ENCODE measurements around the gene PSME2.
A peak's percentile ranks its signal among the peaks of the same experiment; 100 is the strongest.

PSME2 gene

GRCh38 chr14:24123424-24124417, 22.7 kb downstream of the PSME2 start:
- no peaks in the 10 kb centered on the region for H3K9me3 Mint-ChIP-seq (ENCODE audit: low read depth)
- H3K4me1 Mint-ChIP-seq (ENCODE audit: low read depth) = peaks cover 2% of the 10 kb centered on the region
- no peak overlapping the region for H3K4me3 Mint-ChIP-seq
- no peaks in the 10 kb centered on the region for H3K27me3 Mint-ChIP-seq
- H3K36me3 Mint-ChIP-seq = no peaks in the 10 kb centered on the region
- H3K27ac Mint-ChIP-seq = peak overlapping the region; percentile 11

DNA sequence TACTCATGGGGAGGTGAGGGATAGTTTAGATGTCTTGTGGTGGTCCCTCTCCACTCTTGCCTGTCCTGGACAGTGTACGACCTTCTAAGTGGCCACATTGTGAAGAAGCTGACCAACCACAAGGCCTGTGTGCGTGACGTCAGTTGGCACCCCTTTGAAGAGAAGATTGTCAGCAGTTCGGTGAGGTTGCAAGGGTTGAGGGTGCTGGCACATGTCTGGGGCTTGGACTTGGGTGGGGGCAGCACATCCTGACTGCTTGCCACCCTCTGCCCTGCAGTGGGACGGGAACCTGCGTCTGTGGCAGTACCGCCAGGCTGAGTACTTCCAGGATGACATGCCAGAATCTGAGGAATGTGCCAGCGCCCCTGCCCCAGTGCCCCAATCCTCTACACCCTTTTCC, 23.5 kb downstream of the PSME2 start:
- H3K4me1 Mint-ChIP-seq (ENCODE audit: low read depth) = peaks cover 1% of the 10 kb centered on the region
- H3K27me3 Mint-ChIP-seq = no peaks in the 10 kb centered on the region
- no peaks in the 10 kb centered on the region for H3K9me3 Mint-ChIP-seq (ENCODE audit: low read depth)
- no peak overlapping the region for H3K4me3 Mint-ChIP-seq
- H3K27ac Mint-ChIP-seq = no peak overlapping the region
- peaks cover 3% of the 10 kb centered on the region for H3K36me3 Mint-ChIP-seq

GRCh38 chr14:24122416-24122815, 24.0 kb downstream of the PSME2 start:
- Mint-ChIP-seq H3K4me3 (no peak overlapping the region), H3K27ac (no peak overlapping the region), H3K27me3 (no peaks in the 10 kb centered on the region)

DNA sequence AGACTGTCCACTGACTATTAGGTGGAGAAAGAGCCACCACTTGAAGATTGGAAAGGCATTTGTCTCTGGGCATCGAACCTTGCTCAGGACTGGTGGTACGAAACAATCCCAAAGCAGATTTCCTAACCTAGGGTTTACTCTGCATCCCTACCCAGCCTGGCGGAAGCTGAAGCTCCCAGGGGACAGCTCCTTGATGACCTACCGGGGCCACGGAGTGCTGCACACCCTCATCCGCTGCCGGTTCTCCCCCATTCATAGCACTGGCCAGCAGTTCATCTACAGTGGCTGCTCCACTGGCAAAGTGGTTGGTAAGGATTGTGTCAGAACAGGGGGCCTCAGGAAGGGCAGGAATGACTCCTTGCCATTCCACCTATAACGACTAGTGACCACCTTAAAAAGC, 25.2 kb downstream of the PSME2 start:
- no peak overlapping the region for H3K4me3 Mint-ChIP-seq
- H3K27me3 Mint-ChIP-seq = no peaks in the 10 kb centered on the region
- H3K36me3 Mint-ChIP-seq = peaks cover 6% of the 10 kb centered on the region
- H3K27ac Mint-ChIP-seq = no peak overlapping the region
- H3K9me3 Mint-ChIP-seq (ENCODE audit: low read depth) = no peaks in the 10 kb centered on the region
- H3K4me1 Mint-ChIP-seq (ENCODE audit: low read depth) = peaks cover 10% of the 10 kb centered on the region

More at GRCh38 chr14:24122416-24122815, 24.0 kb downstream of the PSME2 start:
- peaks cover 3% of the 10 kb centered on the region for H3K36me3 Mint-ChIP-seq
- H3K4me1 Mint-ChIP-seq (ENCODE audit: low read depth) = peaks cover 1% of the 10 kb centered on the region
- no peaks in the 10 kb centered on the region for H3K9me3 Mint-ChIP-seq (ENCODE audit: low read depth)

DNA sequence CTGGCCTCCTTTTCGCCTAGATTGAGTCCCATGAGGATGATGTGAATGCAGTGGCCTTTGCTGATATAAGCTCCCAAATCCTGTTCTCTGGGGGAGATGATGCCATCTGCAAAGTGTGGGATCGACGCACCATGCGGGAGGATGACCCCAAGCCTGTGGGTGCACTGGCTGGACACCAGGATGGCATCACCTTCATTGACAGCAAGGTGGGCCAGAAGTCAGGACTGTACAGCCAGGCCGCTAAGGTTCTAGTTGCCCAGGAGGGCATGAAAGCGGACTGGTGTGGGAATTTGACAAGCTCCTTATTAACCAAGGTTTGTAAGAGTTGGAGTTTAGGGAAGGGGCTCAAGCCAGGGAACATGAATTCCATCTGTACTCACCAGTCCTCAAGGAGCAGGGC, 26.7 kb downstream of the PSME2 start:
- Mint-ChIP-seq H3K36me3 (peaks cover 8% of the 10 kb centered on the region), H3K4me1 (ENCODE audit: low read depth) (peaks cover 22% of the 10 kb centered on the region), H3K4me3 (no peak overlapping the region), H3K9me3 (ENCODE audit: low read depth) (no peaks in the 10 kb centered on the region), H3K27ac (no peak overlapping the region), H3K27me3 (no peaks in the 10 kb centered on the region)

DNA sequence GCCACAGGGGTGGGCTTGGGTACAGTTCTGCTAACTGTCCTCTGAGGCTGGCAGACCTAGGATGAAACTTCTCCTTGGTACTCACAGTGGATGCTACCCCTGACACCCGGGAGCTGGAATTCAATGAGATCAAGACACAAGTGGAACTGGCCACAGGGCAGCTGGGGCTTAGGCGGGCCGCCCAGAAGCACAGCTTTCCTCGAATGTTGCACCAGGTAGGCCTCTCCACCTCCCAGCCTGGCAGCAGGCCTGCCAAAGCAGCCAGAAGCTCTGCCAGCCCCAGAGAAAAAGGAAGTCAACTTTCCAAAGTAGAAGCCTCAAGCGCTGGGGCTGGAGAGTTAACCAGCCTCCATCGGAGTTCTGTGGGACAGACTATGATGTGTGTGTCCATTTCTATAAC, 29.2 kb downstream of the PSME2 start:
- no peak overlapping the region for H3K4me3 Mint-ChIP-seq
- peaks cover 8% of the 10 kb centered on the region for H3K36me3 Mint-ChIP-seq
- no peak overlapping the region for H3K27ac Mint-ChIP-seq
- H3K4me1 Mint-ChIP-seq (ENCODE audit: low read depth) = peaks cover 25% of the 10 kb centered on the region
- no peaks in the 10 kb centered on the region for H3K27me3 Mint-ChIP-seq
- no peaks in the 10 kb centered on the region for H3K9me3 Mint-ChIP-seq (ENCODE audit: low read depth)

DNA sequence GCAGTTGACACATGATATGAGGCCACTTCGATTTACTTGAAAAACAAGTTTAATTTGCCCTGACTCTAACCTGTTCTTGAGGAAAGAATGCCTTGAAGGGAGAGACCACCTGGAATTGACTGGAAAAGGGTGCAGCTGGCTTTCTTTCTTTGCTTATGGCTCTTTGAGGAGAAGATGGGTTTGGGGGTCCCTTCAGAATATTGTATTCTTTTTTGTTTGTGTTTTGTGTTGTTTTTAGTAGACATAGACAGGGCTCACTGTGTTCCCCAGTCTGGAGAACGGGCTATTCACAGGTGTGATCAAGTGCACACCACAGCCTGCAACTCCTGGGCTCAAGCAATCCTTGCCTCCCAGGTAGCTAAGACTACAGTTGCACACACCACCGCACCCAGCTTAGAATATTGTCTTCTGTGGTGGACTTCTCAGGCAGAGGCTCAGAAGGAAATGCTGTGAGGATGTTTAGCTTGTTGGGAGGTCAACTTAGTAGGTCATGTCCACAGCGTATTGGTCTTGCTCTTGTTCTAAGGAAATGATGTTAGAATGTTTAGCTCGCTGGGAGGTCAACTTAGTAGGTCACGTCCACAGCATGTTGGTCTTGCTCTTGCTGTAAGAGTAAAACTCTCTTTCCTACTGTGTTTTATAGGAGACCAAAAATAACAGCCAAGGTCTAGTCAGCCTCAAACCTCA, 30.1 kb downstream of the PSME2 start:
- Mint-ChIP-seq H3K4me1 (ENCODE audit: low read depth) (peaks cover 25% of the 10 kb centered on the region), H3K36me3 (peaks cover 8% of the 10 kb centered on the region), H3K9me3 (ENCODE audit: low read depth) (no peaks in the 10 kb centered on the region), H3K4me3 (peak overlapping the region; percentile 93), H3K27ac (peak overlapping the region; percentile 55), H3K27me3 (no peaks in the 10 kb centered on the region)

DNA sequence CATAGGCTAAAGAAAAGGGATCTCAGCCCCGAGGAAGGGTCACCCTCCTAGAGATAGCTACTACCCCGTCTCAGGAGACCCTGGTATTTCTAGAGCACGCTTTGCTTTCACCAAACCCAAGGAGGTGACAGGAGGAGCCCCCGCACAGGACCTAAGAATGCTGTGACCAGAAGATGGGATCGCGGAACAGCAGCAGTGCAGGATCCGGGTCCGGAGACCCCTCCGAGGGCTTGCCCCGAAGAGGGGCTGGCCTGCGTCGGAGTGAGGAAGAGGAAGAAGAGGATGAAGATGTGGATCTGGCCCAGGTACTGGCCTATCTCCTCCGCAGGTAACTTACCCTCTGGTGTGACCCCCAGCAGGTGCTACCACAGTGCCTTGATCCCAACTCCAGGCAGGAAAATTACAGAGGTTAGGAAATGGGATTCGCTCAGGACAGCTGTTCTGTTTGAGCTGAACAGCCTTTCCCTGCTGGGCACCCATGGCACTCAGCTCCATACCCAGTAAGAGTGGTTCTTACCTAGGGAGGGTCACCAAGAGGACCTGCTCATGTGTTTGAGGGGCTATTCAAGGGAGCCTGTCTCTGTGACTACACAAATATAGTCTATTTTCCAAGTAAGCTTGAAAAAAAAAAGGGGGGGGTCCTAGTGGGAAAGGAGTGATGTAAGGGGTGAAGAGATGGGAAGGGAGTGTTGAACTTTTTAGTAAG, 30.8 kb downstream of the PSME2 start:
- Mint-ChIP-seq H3K27ac (peak overlapping the region; percentile 97), H3K4me1 (ENCODE audit: low read depth) (peaks cover 25% of the 10 kb centered on the region), H3K36me3 (peaks cover 8% of the 10 kb centered on the region), H3K27me3 (no peaks in the 10 kb centered on the region), H3K9me3 (ENCODE audit: low read depth) (no peaks in the 10 kb centered on the region), H3K4me3 (peak overlapping the region; percentile 93)

DNA sequence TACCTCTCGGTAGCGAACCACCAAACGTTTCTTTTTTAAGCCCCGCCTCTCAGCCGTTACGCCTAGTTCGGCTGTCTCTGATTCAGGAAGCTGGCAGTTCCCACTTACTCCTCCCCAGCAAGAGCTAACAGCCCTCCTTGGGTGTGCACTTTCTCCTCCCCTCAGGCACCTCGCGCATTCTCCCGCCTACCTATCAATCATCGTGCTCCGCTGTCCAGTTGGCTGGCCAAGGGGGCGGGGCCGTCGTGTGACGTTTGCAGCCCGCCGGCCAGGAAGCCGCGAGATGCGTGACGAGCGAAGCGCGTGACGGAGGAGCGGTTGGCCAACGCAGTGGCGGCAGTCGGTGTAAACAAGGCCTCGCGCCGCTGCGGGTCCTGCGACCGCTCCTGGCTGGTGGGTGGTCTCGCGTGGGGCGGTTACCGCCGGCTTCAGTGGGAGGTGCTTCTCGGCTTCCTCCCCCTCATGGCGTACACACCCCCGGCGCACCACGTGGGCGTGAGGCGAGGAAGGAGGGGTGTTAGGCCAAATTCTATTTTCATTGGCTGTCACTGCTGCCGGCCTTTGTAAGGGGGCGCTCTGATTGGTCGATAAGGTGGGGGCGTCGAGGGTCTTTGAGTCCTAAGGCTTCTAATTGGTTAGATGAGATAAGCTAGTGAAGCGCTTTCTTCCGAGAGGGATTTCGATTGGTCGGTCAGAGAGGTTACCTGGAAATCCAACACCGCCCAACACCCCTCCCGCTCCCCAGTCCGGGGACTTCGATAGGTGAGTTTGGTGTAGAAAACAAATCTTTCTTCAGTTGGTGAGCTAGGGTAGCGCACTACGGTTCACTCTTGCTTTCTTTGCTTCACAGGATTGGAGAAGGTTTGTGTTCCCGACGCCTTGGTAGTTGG, 31.6 kb downstream of the PSME2 start, which contains the start of the genes DCAF11 and NRL:
DCAF11 (plus strand) TSS at position 246 of the 890 bp plus-strand sequence. CDS start 818 bp downstream, outside the sequence.
NRL (minus strand) TSS at position 418 of the 890 bp plus-strand sequence. CDS start 32,101 bp downstream, outside the sequence.
- Mint-ChIP-seq H3K9me3 (ENCODE audit: low read depth) (no peaks in the 10 kb centered on the region), H3K27me3 (no peaks in the 10 kb centered on the region), H3K4me3 (peak within 1 kb of the TSS; percentile 93), H3K4me1 (ENCODE audit: low read depth) (peaks cover 25% of the 10 kb centered on the region), H3K27ac (peak within 1 kb of the TSS; percentile 97), H3K36me3 (peaks cover 8% of the 10 kb centered on the region)

GRCh38 chr14:24113801-24114531, 32.4 kb downstream of the PSME2 start:
- H3K9me3 Mint-ChIP-seq (ENCODE audit: low read depth) = no peaks in the 10 kb centered on the region
- H3K27ac Mint-ChIP-seq = peak overlapping the region; percentile 97
- peak overlapping the region; percentile 93 for H3K4me3 Mint-ChIP-seq
- H3K36me3 Mint-ChIP-seq = peaks cover 8% of the 10 kb centered on the region
- no peaks in the 10 kb centered on the region for H3K27me3 Mint-ChIP-seq
- peaks cover 30% of the 10 kb centered on the region for H3K4me1 Mint-ChIP-seq (ENCODE audit: low read depth)

DNA sequence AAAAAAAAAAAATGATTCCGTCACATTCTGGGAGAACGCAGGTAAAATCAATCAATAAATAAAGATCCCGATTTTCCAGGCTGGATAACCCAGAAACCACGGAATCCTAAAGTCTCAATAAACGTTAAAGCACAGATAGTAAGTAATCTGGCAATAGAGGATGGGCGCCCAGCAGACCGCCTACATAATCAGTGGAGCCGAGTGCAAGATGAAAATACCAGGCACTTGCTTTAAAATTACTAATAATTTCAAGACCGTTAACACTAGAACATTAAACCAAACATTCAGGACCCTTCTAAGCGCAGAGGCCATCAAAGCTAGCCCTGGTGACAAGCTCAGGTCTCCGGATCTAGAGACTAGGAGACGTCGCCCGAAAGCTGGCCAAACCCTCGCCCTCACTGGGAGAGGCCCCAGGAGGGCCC, 33.0 kb downstream of the PSME2 start:
- Mint-ChIP-seq H3K27me3 (no peaks in the 10 kb centered on the region), H3K36me3 (peaks cover 5% of the 10 kb centered on the region), H3K9me3 (ENCODE audit: low read depth) (no peaks in the 10 kb centered on the region), H3K4me3 (peak overlapping the region; percentile 93), H3K4me1 (ENCODE audit: low read depth) (peaks cover 36% of the 10 kb centered on the region), H3K27ac (peak overlapping the region; percentile 97)

GRCh38 chr14:24110523-24110922, 35.9 kb downstream of the PSME2 start:
- H3K27me3 Mint-ChIP-seq = no peaks in the 10 kb centered on the region
- no peak overlapping the region for H3K27ac Mint-ChIP-seq
- H3K4me1 Mint-ChIP-seq (ENCODE audit: low read depth) = peaks cover 24% of the 10 kb centered on the region
- H3K36me3 Mint-ChIP-seq = peaks cover 2% of the 10 kb centered on the region
- no peaks in the 10 kb centered on the region for H3K9me3 Mint-ChIP-seq (ENCODE audit: low read depth)
- H3K4me3 Mint-ChIP-seq = no peak overlapping the region

DNA sequence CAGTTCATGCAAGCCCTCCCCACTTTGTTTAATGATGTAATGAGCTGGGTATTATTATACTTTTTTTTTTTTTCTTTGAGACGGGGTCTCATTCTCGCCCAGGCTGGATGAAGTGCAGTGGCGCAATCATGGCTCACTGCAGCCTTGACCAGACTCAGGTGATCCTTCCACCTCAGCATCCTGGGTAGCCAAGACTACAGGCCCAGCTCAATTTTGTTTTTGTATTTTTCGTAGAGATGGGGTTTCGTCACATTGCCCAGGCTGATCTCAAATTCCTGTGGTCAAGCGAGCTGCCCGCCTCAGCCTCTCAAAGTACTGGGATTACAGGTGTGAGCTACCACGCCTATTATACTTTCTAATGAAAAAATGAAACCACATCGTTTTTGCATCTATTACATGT, 36.4 kb downstream of the PSME2 start:
- Mint-ChIP-seq H3K4me1 (ENCODE audit: low read depth) (peaks cover 19% of the 10 kb centered on the region), H3K4me3 (no peak overlapping the region), H3K36me3 (no peaks in the 10 kb centered on the region), H3K9me3 (ENCODE audit: low read depth) (no peaks in the 10 kb centered on the region), H3K27me3 (no peaks in the 10 kb centered on the region), H3K27ac (no peak overlapping the region)
